Adrenal gland (tissue), 12 donors: ENCODE results near the gene RPTOR. TPM values are rescaled to one million over a fixed set of nuclear protein-coding genes. Genes with fewer than 3 reads are reported as not detected.

ENCODE experiments used
- DNase-seq, 7 donors: peaks; one replicate each; pipeline ENCODE4 v3.0.0-alpha.2; 2019 to 2020
- H3K27ac ChIP-seq, 5 donors: fragments of 200-600 bp; sonication (generic) in 4 of 5; 1 replicate in 3 of 5; 2 replicates in 2 of 5; pipeline versions ENCODE4 v1.5.1 to v1.8.0; 2016 to 2020; ENCODE audit warnings: mild to moderate bottlenecking in 1 of 5
- H3K27me3 ChIP-seq: fragments of 200-600 bp; 2 replicates; pipeline ENCODE4 v1.8.0; 2021
- H3K36me3 ChIP-seq, 2 donors: fragments of 200-600 bp; replicated peaks in 1 of 2; 1 replicate in 1 of 2; 2 replicates in 1 of 2; pipeline versions ENCODE4 v1.5.1 to v1.8.0; 2018 to 2022
- H3K4me1 ChIP-seq, 2 donors: fragments of 200-600 bp; replicated peaks in 1 of 2; 1 replicate in 1 of 2; 2 replicates in 1 of 2; pipeline versions ENCODE4 v1.5.1 to v1.8.0; 2018 to 2021
- H3K4me3 ChIP-seq, 4 donors: fragments of 200-600 bp; sonication (generic) in 3 of 4; one replicate each; pipeline ENCODE4 v1.5.1; 2016 to 2018
- H3K9me3 ChIP-seq, 3 donors: fragments of 200-600 bp; sonication (generic) in 1 of 3; replicated peaks in 1 of 3; 1 replicate in 2 of 3; 2 replicates in 1 of 3; pipeline versions ENCODE4 v1.5.1 to v1.8.0; 2016 to 2021
- POLR2A ChIP-seq, 2 donors: fragments of 450-650 bp; IDR thresholded peaks; one replicate each; pipeline ENCODE4 v1.6.1; 2017; ENCODE audit warnings: antibody characterized with exemption in 2 of 2, mild to moderate bottlenecking in 2 of 2, moderate library complexity in 1 of 2
- WGBS, 4 donors: extraction: QIAGEN DNeasy Blood & Tissue Kit in 2 of 4; methylation state at CpG; one replicate each; pipeline versions ENCODE4 v1.1.5 to v1.1.7; 2013 to 2017; 5-methylcytosine and 5-hydroxymethylcytosine counted together
- intact Hi-C, 2 donors: fragments of 100-400 bp; cut with DNase I; formaldehyde crosslinking; loops; one replicate each; pipeline versions ENCODE4 v1.14.1 to v1.15.0; 2022 to 2023
- polyA plus RNA-seq, 3 donors: library from polyadenylated mRNA; stranded (reverse); fragments of 200-250 nt in 2 of 3; fragments of 350-450 nt in 1 of 3; fragmentation: Illumina TruSeq in 1 of 3; extraction: RNeasy Lipid Tissue Mini Kit (QIAGEN cat#74804) in 1 of 3; gene quantifications; one replicate each; pipeline ENCODE4 v1.2.3, GENCODE V29; 2013 to 2014
- total RNA-seq, 9 donors: library from RNA; depleted of rRNA in 4 of 9; stranded (reverse); fragments of >200 nt in 4 of 9; fragments of 120-200 nt in 1 of 9; fragmentation: NEBNext Ultra II Directional in 1 of 9; extraction: Animal tissue kit (Norgen Biotek cat#: 25700) in 1 of 9; gene quantifications; one replicate each; pipeline versions ENCODE4 v1.1.0 to v1.2.4, GENCODE V29; 2013 to 2023
- TF ChIP-seq, protein P1 (sequence below), 6 experiments: fragments of 450-650 bp in 4 of 6; fragments of 200-600 bp in 2 of 6; sonication (generic) in 1 of 6; IDR thresholded peaks; 1 replicate in 5 of 6; 2 replicates in 1 of 6; pipeline versions ENCODE4 v1.5.1 to v1.8.0; 2016 to 2021; ENCODE audit warnings: antibody characterized with exemption in 6 of 6, mild to moderate bottlenecking in 2 of 6, moderate library complexity in 1 of 6
- donor health status: healthy with polysubstance abuse.
- donor health status: Bipolar disorder and iron deficiency.
- donor health status: DM: yes; HTN: yes; CAD: no.
- donor health status: DM: no; HTN: no; CAD: no.
- donor health status: DM: no; HTN: no; CAD: no.
- donor health status: DM: yes; HTN: yes; CAD: no.

Gene RPTOR
- total and polyA plus RNA-seq, 12 donors, result 9.7 to 53.3 (median 29.7) TPM

DNA sequence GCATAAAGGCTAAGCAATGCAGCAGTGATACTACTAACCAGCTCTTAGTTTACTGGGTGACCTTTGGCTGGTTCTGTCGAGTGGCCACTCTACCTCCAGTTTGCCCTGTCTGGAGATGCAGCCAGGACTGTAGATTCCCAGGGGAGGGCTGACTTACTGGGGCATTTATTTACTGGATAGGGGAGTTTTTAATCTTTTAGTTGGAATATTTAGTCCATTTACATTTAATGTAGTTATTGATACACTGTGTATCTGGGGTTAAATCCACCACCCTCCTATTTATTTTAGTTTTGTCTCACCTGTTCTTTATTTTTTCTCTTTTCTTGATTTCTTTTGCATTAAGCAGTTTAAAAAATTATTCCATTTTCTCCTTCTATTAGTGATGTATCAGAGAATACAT, 112.9 kb downstream of the RPTOR start:
- Histone ChIP-seq H3K27ac (no peak overlapping the region), H3K4me1 (no peaks in the 10 kb centered on the region), H3K27me3 (no peaks in the 10 kb centered on the region), H3K4me3 (no peak overlapping the region), H3K36me3 (no peaks in the 10 kb centered on the region), H3K9me3 (no peaks in the 10 kb centered on the region)
- TF ChIP-seq, protein P1, sequence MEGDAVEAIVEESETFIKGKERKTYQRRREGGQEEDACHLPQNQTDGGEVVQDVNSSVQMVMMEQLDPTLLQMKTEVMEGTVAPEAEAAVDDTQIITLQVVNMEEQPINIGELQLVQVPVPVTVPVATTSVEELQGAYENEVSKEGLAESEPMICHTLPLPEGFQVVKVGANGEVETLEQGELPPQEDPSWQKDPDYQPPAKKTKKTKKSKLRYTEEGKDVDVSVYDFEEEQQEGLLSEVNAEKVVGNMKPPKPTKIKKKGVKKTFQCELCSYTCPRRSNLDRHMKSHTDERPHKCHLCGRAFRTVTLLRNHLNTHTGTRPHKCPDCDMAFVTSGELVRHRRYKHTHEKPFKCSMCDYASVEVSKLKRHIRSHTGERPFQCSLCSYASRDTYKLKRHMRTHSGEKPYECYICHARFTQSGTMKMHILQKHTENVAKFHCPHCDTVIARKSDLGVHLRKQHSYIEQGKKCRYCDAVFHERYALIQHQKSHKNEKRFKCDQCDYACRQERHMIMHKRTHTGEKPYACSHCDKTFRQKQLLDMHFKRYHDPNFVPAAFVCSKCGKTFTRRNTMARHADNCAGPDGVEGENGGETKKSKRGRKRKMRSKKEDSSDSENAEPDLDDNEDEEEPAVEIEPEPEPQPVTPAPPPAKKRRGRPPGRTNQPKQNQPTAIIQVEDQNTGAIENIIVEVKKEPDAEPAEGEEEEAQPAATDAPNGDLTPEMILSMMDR (IDR thresholded peaks at IDR 0.05), result no peak
- TF ChIP-seq POLR2A (IDR thresholded peaks at IDR 0.05), result no peak
- intact Hi-C loops, result no loop called here
- no peak for DNase-seq
- 91 to 100% (median 93%) methylated on average over 1 of the region's 1 CpG for WGBS, 4 donors

DNA sequence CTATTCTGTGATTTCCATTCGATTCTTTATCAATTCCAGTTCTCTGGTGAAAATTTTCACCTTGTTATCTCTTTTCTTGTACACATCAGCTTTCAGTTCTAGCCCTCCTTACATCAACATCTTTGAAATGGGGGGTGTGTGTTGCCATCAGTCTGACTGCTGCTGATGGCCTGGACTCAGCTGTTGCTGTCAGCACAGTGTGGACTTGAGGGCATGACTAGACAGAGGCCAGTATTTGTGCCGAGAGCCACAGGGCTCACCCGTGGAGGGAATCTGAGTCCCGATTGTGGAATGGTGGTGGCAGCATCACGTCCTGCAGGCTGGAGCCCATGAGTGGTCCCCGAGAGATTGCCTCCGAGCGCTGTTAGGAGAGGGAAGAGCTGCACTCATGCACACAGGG, 114.2 kb downstream of the RPTOR start:
- Histone ChIP-seq H3K4me3 (no peak overlapping the region), H3K27ac (no peak overlapping the region), H3K4me1 (peaks cover 0 to 4% of the 10 kb centered on the region in 2 donors), H3K36me3 (no peaks in the 10 kb centered on the region), H3K27me3 (no peaks in the 10 kb centered on the region), H3K9me3 (no peaks in the 10 kb centered on the region)
- WGBS, 4 donors, result 86 to 97% (median 95%) methylated on average over 6 to 8 of the region's 8 CpGs
- no peak for TF ChIP-seq POLR2A (IDR thresholded peaks at IDR 0.05)
- TF ChIP-seq, protein P1 (IDR thresholded peaks at IDR 0.05), result no peak
- no peak for DNase-seq
- intact Hi-C loops, result no loop called here

- Histone ChIP-seq H3K36me3 (no peaks in the 10 kb centered on the region), H3K4me1 (peaks cover 0 to 9% of the 10 kb centered on the region in 2 donors), H3K4me3 (no peak overlapping the region), H3K27ac (no peak overlapping the region), H3K27me3 (no peaks in the 10 kb centered on the region), H3K9me3 (no peaks in the 10 kb centered on the region)
- WGBS, 4 donors, result 94 to 98% (median 96%) methylated on average over 12 of the region's 12 CpGs
- TF ChIP-seq POLR2A (IDR thresholded peaks at IDR 0.05), result no peak
- TF ChIP-seq, protein P1 (IDR thresholded peaks at IDR 0.05), result no peak
- intact Hi-C loops, result no loop called here
- DNase-seq, result no peak
Observed at GRCh38 chr17:80659651-80660050, 115.0 kb downstream of the RPTOR start.

GRCh38 chr17:80660527-80661198, 116.0 kb downstream of the RPTOR start:
- Histone ChIP-seq H3K9me3 (no peaks in the 10 kb centered on the region), H3K4me3 (no peak overlapping the region), H3K27ac (no peak overlapping the region), H3K27me3 (no peaks in the 10 kb centered on the region), H3K36me3 (no peaks in the 10 kb centered on the region), H3K4me1 (peaks cover 0 to 9% of the 10 kb centered on the region in 2 donors)
- intact Hi-C loops, result no loop called here
- TF ChIP-seq, protein P1 (IDR thresholded peaks at IDR 0.05), result no peak
- no peak for TF ChIP-seq POLR2A (IDR thresholded peaks at IDR 0.05)
- DNase-seq, result no peak
- 90 to 93% (median 91%) methylated on average over 13 of the region's 13 CpGs for WGBS, 4 donors
